H9 (cell line): Measurements from ENCODE around the gene ATP2B2. TPM values are rescaled to one million over a fixed set of nuclear protein-coding genes. Genes with fewer than 3 reads are reported as not detected.

Source experiments
- DNase-seq: peaks from one replicate; pipeline ENCODE4 v3.0.0-alpha.2; 2017
- H2AFZ ChIP-seq: one replicate; pipeline ENCODE4 v1.6.1; 2013; ENCODE audit warnings: mild to moderate bottlenecking, low read length, control low read depth, moderate library complexity
- H2AK5ac ChIP-seq: 2 replicates; pipeline ENCODE4 v1.6.1; 2013; ENCODE audit warnings: low read length, control low read depth, mixed read lengths; ENCODE audit not compliant: insufficient read length
- H2BK120ac ChIP-seq: one replicate; pipeline ENCODE4 v1.6.1; 2013; ENCODE audit warnings: low read depth, mild to moderate bottlenecking, low read length, control low read depth, inconsistent platforms; ENCODE audit not compliant: poor library complexity, severe bottlenecking
- H2BK12ac ChIP-seq: 2 replicates; pipeline ENCODE4 v1.6.1; 2013; ENCODE audit warnings: low read length, control low read depth, mixed read lengths, low read depth; ENCODE audit not compliant: insufficient read length
- H2BK15ac ChIP-seq: 2 replicates; pipeline ENCODE4 v1.6.1; 2013; ENCODE audit warnings: low read depth, low read length, control low read depth
- H2BK20ac ChIP-seq: one replicate; pipeline ENCODE4 v1.6.1; 2013; ENCODE audit warnings: low read depth, mild to moderate bottlenecking, low read length, control low read depth, inconsistent platforms; ENCODE audit not compliant: poor library complexity, severe bottlenecking
- H2BK5ac ChIP-seq: 2 replicates; pipeline ENCODE4 v1.6.1; 2013; ENCODE audit warnings: low read length, control low read depth, mixed read lengths; ENCODE audit not compliant: insufficient read length
- H3K14ac ChIP-seq: 2 replicates; pipeline ENCODE4 v1.6.1; 2013; ENCODE audit warnings: low read length, control low read depth; ENCODE audit not compliant: insufficient read depth
- H3K18ac ChIP-seq: 2 replicates; pipeline ENCODE4 v1.6.1; 2013; ENCODE audit warnings: low read depth, mild to moderate bottlenecking, mixed read lengths, low read length, control low read depth; ENCODE audit not compliant: insufficient read length
- H3K23ac ChIP-seq: 2 replicates; pipeline ENCODE4 v1.6.1; 2013; ENCODE audit warnings: low read length, control low read depth, mixed read lengths, low read depth; ENCODE audit not compliant: insufficient read length
- H3K23me2 ChIP-seq: 2 replicates; pipeline ENCODE4 v1.6.1; 2013; ENCODE audit warnings: low read depth, mild to moderate bottlenecking, mixed read lengths, low read length, control low read depth; ENCODE audit not compliant: insufficient read length, poor library complexity, severe bottlenecking
- H3K27ac ChIP-seq: 2 replicates; pipeline ENCODE4 v1.5.1; 2013; ENCODE audit warnings: low read length, control low read depth, mixed read lengths, low read depth; ENCODE audit not compliant: insufficient read length
- H3K27me3 ChIP-seq: 2 replicates; pipeline ENCODE4 v1.6.1; 2013; ENCODE audit warnings: low read length, control low read depth, inconsistent platforms; ENCODE audit not compliant: insufficient read depth
- H3K4ac ChIP-seq: 2 replicates; pipeline ENCODE4 v1.6.1; 2013; ENCODE audit warnings: low read depth, mild to moderate bottlenecking, control low read depth, inconsistent platforms, low read length, moderate library complexity
- H3K4me1 ChIP-seq: 2 replicates; pipeline ENCODE4 v1.6.1; 2013; ENCODE audit warnings: low read length, control low read depth, inconsistent platforms; ENCODE audit not compliant: insufficient read depth
- H3K4me2 ChIP-seq: 2 replicates; pipeline ENCODE4 v1.6.1; 2013; ENCODE audit warnings: low read length, control low read depth, mixed read lengths; ENCODE audit not compliant: insufficient read length, insufficient read depth
- H3K56ac ChIP-seq: 2 replicates; pipeline ENCODE4 v1.6.1; 2013; ENCODE audit warnings: low read depth, mild to moderate bottlenecking, mixed read lengths, low read length, control low read depth; ENCODE audit not compliant: insufficient read length
- H3K79me1 ChIP-seq: 2 replicates; pipeline ENCODE4 v1.6.1; 2013; ENCODE audit warnings: low read depth, mild to moderate bottlenecking, moderate library complexity, low read length, control low read depth, inconsistent platforms; ENCODE audit not compliant: insufficient read depth, poor library complexity, severe bottlenecking
- H3K79me2 ChIP-seq: 2 replicates; pipeline ENCODE4 v1.6.1; 2013; ENCODE audit warnings: low read length, control low read depth, inconsistent platforms; ENCODE audit not compliant: insufficient read depth
- H3K9ac ChIP-seq: 2 replicates; pipeline ENCODE4 v1.6.1; 2013; ENCODE audit warnings: low read length, control low read depth, mixed read lengths; ENCODE audit not compliant: insufficient read length; ENCODE audit errors: extremely low read depth
- H3K9me3 ChIP-seq: one replicate; pipeline ENCODE4 v1.6.1; 2013; ENCODE audit warnings: low read depth, low read length, inconsistent platforms; ENCODE audit not compliant: control insufficient read depth
- H3T11ph ChIP-seq: one replicate; pipeline ENCODE4 v1.6.1; 2013; ENCODE audit warnings: mild to moderate bottlenecking, low read length, control low read depth, inconsistent platforms
- H4K20me1 ChIP-seq: one replicate; pipeline ENCODE4 v1.6.1; 2013; ENCODE audit not compliant: control insufficient read depth, insufficient read length, insufficient read depth
- H4K5ac ChIP-seq: 2 replicates; pipeline ENCODE4 v1.6.1; 2013; ENCODE audit warnings: low read depth, mild to moderate bottlenecking, mixed read lengths, low read length, control low read depth; ENCODE audit not compliant: insufficient read length
- H4K8ac ChIP-seq: replicated peaks from 2 replicates; pipeline ENCODE4 v1.6.1; 2013; ENCODE audit warnings: low read length, control low read depth, mixed read lengths, low read depth; ENCODE audit not compliant: insufficient read length
- H4K91ac ChIP-seq: 2 replicates; pipeline ENCODE4 v1.6.1; 2013; ENCODE audit warnings: low read depth, mild to moderate bottlenecking, moderate library complexity, mixed read lengths, low read length, control low read depth; ENCODE audit not compliant: insufficient read length
- H3K27ac Mint-ChIP-seq, 3 experiments: 2 replicates in 2 of 3; 3 replicates in 1 of 3; pipeline ENCODE4 v1.8.0; 2020 to 2021; ENCODE audit warnings: mixed read lengths in 3 of 3, mild to moderate bottlenecking in 1 of 3, moderate library complexity in 1 of 3
- H3K27me3 Mint-ChIP-seq: 2 replicates; pipeline ENCODE4 v1.8.0; 2021; ENCODE audit warnings: low read depth, mild to moderate bottlenecking, moderate library complexity, mixed read lengths
- H3K36me3 Mint-ChIP-seq, 3 experiments: 2 replicates in 2 of 3; 3 replicates in 1 of 3; pipeline ENCODE4 v1.8.0; 2020 to 2021; ENCODE audit warnings: low read depth in 3 of 3, mixed read lengths in 3 of 3; ENCODE audit not compliant: insufficient read depth in 1 of 3
- H3K4me1 Mint-ChIP-seq, 2 experiments: 2 replicates each; pipeline ENCODE4 v1.8.0; 2020; ENCODE audit warnings: mixed read lengths in 2 of 2
- H3K4me3 Mint-ChIP-seq, 2 experiments: 2 replicates in 1 of 2; 3 replicates in 1 of 2; pipeline ENCODE4 v1.8.0; 2020 to 2021; ENCODE audit warnings: mild to moderate bottlenecking in 2 of 2, mixed read lengths in 2 of 2, moderate library complexity in 1 of 2
- H3K9me3 Mint-ChIP-seq, 2 experiments: 2 replicates in 1 of 2; 3 replicates in 1 of 2; pipeline ENCODE4 v1.8.0; 2020; ENCODE audit warnings: mild to moderate bottlenecking in 2 of 2, mixed read lengths in 2 of 2, moderate library complexity in 1 of 2
- WGBS: extraction: QIAGEN DNeasy Blood & Tissue Kit; methylation state at CpG from one replicate; pipeline ENCODE4 v1.1.7; 2013; ENCODE audit warnings: missing lambda C conversion rate, low lambda C conversion rate, mixed read lengths; ENCODE audit not compliant: insufficient read length; ENCODE audit errors: extremely low coverage; 5-methylcytosine and 5-hydroxymethylcytosine counted together
- total RNA-seq: library from RNA; stranded (reverse); gene quantifications from 2 replicates; pipeline ENCODE4 v1.2.1, GENCODE V29; 2021
- TF ChIP-seq, protein P1 (sequence below): fragments of 200-600 bp; sonication (generic); conservative IDR thresholded peaks from 3 replicates; pipeline ENCODE4 v1.8.0; 2021; ENCODE audit warnings: antibody characterized with exemption, mild to moderate bottlenecking

ATP2B2 gene
- total RNA-seq, 1 experiment from 2014 or later: 0.33 TPM

- H3K23me2 ChIP-seq: no peaks in the 10 kb centered on the region
- no peaks in the 10 kb centered on the region for H3K27me3 ChIP-seq
- no CpG with 5 or more reads among the region's 12 CpGs for WGBS
- H3K4me1 Mint-ChIP-seq: peaks cover 19% of the 10 kb centered on the region in 2 experiments
- DNase-seq: no peak
- no peak overlapping the region for H2BK12ac ChIP-seq
- no peak overlapping the region for H3K4ac ChIP-seq
- H2BK120ac ChIP-seq: no peak overlapping the region
- no peaks in the 10 kb centered on the region for H3K27me3 Mint-ChIP-seq
- no peak overlapping the region for H3K23ac ChIP-seq
- H3K4me1 ChIP-seq: 0 out of 2 replicates have a peak, but pooled peaks cover 1% of the 10 kb centered on the region
- no peaks in the 10 kb centered on the region for H3K79me1 ChIP-seq
- H4K8ac ChIP-seq: no peak overlapping the region
- no peak overlapping the region for H2BK5ac ChIP-seq
- no peaks in the 10 kb centered on the region for H3K79me2 ChIP-seq
- H3K27ac ChIP-seq: no peak overlapping the region
- H2BK15ac ChIP-seq: no peak overlapping the region
- H3K56ac ChIP-seq: no peak overlapping the region
- H3K9me3 ChIP-seq: no peaks in the 10 kb centered on the region
- no peak overlapping the region for H4K5ac ChIP-seq
- no peak overlapping the region for H3K18ac ChIP-seq
- H4K20me1 ChIP-seq: no peaks in the 10 kb centered on the region
- H3K9ac ChIP-seq: no peak overlapping the region
- no peak overlapping the region for H4K91ac ChIP-seq
- H3K9me3 Mint-ChIP-seq: no peaks in the 10 kb centered on the region
- H3K36me3 Mint-ChIP-seq: peaks cover 5 to 44% (median 16%) of the 10 kb centered on the region in 3 experiments; a peak in 6 of 7 replicates
- no peak overlapping the region for H3T11ph ChIP-seq
- no peak overlapping the region for H3K14ac ChIP-seq
- no peak overlapping the region for H2AK5ac ChIP-seq
- H3K4me2 ChIP-seq: no peak overlapping the region
- peak overlapping the region in 1 of 3 experiments; percentile 44; a peak in 1 of 7 replicates for H3K27ac Mint-ChIP-seq
- TF ChIP-seq, protein P1, sequence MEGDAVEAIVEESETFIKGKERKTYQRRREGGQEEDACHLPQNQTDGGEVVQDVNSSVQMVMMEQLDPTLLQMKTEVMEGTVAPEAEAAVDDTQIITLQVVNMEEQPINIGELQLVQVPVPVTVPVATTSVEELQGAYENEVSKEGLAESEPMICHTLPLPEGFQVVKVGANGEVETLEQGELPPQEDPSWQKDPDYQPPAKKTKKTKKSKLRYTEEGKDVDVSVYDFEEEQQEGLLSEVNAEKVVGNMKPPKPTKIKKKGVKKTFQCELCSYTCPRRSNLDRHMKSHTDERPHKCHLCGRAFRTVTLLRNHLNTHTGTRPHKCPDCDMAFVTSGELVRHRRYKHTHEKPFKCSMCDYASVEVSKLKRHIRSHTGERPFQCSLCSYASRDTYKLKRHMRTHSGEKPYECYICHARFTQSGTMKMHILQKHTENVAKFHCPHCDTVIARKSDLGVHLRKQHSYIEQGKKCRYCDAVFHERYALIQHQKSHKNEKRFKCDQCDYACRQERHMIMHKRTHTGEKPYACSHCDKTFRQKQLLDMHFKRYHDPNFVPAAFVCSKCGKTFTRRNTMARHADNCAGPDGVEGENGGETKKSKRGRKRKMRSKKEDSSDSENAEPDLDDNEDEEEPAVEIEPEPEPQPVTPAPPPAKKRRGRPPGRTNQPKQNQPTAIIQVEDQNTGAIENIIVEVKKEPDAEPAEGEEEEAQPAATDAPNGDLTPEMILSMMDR: no peak
- no peak overlapping the region for H2AFZ ChIP-seq
- H2BK20ac ChIP-seq: no peak overlapping the region
- no peak overlapping the region for H3K4me3 Mint-ChIP-seq
These were observed 217.3 kb downstream of the ATP2B2 start for GRCh38 chr3:10287936-10288574.
